Nephron (organoid): ENCODE data around the gene MANEAL.

Source experiments
- H3K27ac Mint-ChIP-seq, 3 experiments: 2 replicates each; pipeline ENCODE4 v1.8.0; 2020; ENCODE audit warnings: mixed read lengths in 3 of 3, mild to moderate bottlenecking in 2 of 3, moderate library complexity in 1 of 3
- H3K27me3 Mint-ChIP-seq: 2 replicates; pipeline ENCODE4 v1.8.0; 2021; ENCODE audit warnings: low read depth, mild to moderate bottlenecking, moderate library complexity, mixed read lengths
- H3K36me3 Mint-ChIP-seq: 2 replicates; pipeline ENCODE4 v1.8.0; 2020; ENCODE audit warnings: low read depth, mixed read lengths
- H3K4me1 Mint-ChIP-seq: 2 replicates; pipeline ENCODE4 v1.8.0; 2020; ENCODE audit warnings: mixed read lengths
- H3K4me3 Mint-ChIP-seq, 3 experiments: 2 replicates each; pipeline ENCODE4 v1.8.0; 2020; ENCODE audit warnings: mild to moderate bottlenecking in 3 of 3, mixed read lengths in 3 of 3, moderate library complexity in 2 of 3
- H3K9me3 Mint-ChIP-seq: 2 replicates; pipeline ENCODE4 v1.8.0; 2020; ENCODE audit warnings: mixed read lengths
- CTCF ChIP-seq, 3 experiments: fragments of 200-600 bp; sonication (generic); IDR thresholded peaks; one replicate each; pipeline ENCODE4 v1.5.0; 2021; ENCODE audit warnings: antibody characterized with exemption in 3 of 3; ENCODE audit not compliant: unreplicated experiment in 3 of 3

MANEAL gene

GRCh38 chr1:37793773-37794371, at the start of gene MANEAL:
Gene MANEAL, plus strand, starts transcription at chr1:37793847. Its CDS starts 336 bp downstream, at chr1:37794183.
- Mint-ChIP-seq H3K36me3 (peaks cover 4% of the 10 kb centered on the region), H3K4me3 (peak within 1 kb of the TSS; percentile 80 to 86 (median 85)), H3K27me3 (peaks cover 57% of the 10 kb centered on the region), H3K27ac (no peak within 1 kb of the TSS), H3K9me3 (no peaks in the 10 kb centered on the region), H3K4me1 (peaks cover 5% of the 10 kb centered on the region)
- no peak for TF ChIP-seq CTCF (IDR thresholded peaks at IDR 0.05; ENCODE audit: unreplicated experiment in 3 of 3)

GRCh38 chr1:37746806-37747205, 46.8 kb upstream of the MANEAL start:
- H3K4me3 Mint-ChIP-seq, result no peak overlapping the region

GRCh38 chr1:37748565-37748964, 45.1 kb upstream of the MANEAL start:
- no peak overlapping the region for H3K27ac Mint-ChIP-seq

More at GRCh38 chr1:37746806-37747205, 46.8 kb upstream of the MANEAL start:
- H3K27ac Mint-ChIP-seq, result no peak overlapping the region
- peaks cover 63% of the 10 kb centered on the region for H3K27me3 Mint-ChIP-seq
- no peaks in the 10 kb centered on the region for H3K36me3 Mint-ChIP-seq
- no peak for TF ChIP-seq CTCF (IDR thresholded peaks at IDR 0.05; ENCODE audit: unreplicated experiment in 3 of 3)
- no peaks in the 10 kb centered on the region for H3K4me1 Mint-ChIP-seq
- H3K9me3 Mint-ChIP-seq, result peaks cover 10% of the 10 kb centered on the region

GRCh38 chr1:37752213-37752582, 41.4 kb upstream of the MANEAL start:
- Mint-ChIP-seq H3K36me3 (no peaks in the 10 kb centered on the region), H3K27ac (no peak overlapping the region), H3K27me3 (peaks cover 46% of the 10 kb centered on the region), H3K4me1 (no peaks in the 10 kb centered on the region), H3K9me3 (peaks cover 5% of the 10 kb centered on the region), H3K4me3 (peak overlapping the region; percentile 56 to 75 (median 74))
- TF ChIP-seq CTCF (IDR thresholded peaks at IDR 0.05; ENCODE audit: unreplicated experiment in 3 of 3), result no peak

More at GRCh38 chr1:37748565-37748964, 45.1 kb upstream of the MANEAL start:
- H3K27me3 Mint-ChIP-seq, result peaks cover 61% of the 10 kb centered on the region
- no peaks in the 10 kb centered on the region for H3K4me1 Mint-ChIP-seq
- no peak overlapping the region for H3K4me3 Mint-ChIP-seq
- no peak for TF ChIP-seq CTCF (IDR thresholded peaks at IDR 0.05; ENCODE audit: unreplicated experiment in 3 of 3)
- no peaks in the 10 kb centered on the region for H3K36me3 Mint-ChIP-seq
- peaks cover 10% of the 10 kb centered on the region for H3K9me3 Mint-ChIP-seq

- no peak for TF ChIP-seq CTCF (IDR thresholded peaks at IDR 0.05; ENCODE audit: unreplicated experiment in 3 of 3)
Measured at GRCh38 chr1:37752583-37753471, 40.8 kb upstream of the MANEAL start.

More at GRCh38 chr1:37752583-37753471, 40.8 kb upstream of the MANEAL start:
- no peak overlapping the region for H3K27ac Mint-ChIP-seq
- peak overlapping the region; percentile 67 to 75 (median 74) for H3K4me3 Mint-ChIP-seq
- no peaks in the 10 kb centered on the region for H3K36me3 Mint-ChIP-seq
- H3K27me3 Mint-ChIP-seq, result peaks cover 39% of the 10 kb centered on the region
- no peaks in the 10 kb centered on the region for H3K4me1 Mint-ChIP-seq
- peaks cover 3% of the 10 kb centered on the region for H3K9me3 Mint-ChIP-seq
